ENCODE results near the gene THSD7B.
"Not testable (repeated sequence)": the region's sequence is repeated elsewhere in the genome, so short reads cannot be mapped to it uniquely, and the experiment has no call there.

THSD7B gene

DNA sequence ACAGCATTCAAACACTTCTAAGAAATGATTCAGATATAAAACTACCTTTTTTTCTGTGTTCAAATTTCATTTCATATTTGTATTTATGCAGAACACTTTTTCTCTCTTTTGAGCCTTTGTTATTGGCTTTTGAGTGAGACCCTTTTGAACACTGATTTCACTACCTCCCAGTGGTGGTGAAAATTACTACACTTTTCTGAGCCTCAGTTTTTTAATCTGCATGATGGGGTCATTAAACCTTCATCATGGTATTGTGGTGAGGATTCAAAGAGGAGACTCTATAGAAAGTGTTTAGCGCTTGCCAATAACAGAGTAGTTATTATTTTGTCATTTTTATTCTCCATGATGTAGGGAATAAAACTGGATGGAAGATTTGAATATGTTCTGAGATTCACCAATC lies 169.8 kb downstream of the THSD7B start:
- DNase-seq (ENCODE audit: low read depth, low spot score): no peak

- DNase-seq (ENCODE audit: low read depth, low spot score): no peak
Observed at GRCh38 chr2:136956050-136956449, 190.7 kb downstream of the THSD7B start.

GRCh38 chr2:136957044-136957443 lies 191.7 kb downstream of the THSD7B start:
- no peak for DNase-seq (ENCODE audit: low read depth, low spot score)

DNA sequence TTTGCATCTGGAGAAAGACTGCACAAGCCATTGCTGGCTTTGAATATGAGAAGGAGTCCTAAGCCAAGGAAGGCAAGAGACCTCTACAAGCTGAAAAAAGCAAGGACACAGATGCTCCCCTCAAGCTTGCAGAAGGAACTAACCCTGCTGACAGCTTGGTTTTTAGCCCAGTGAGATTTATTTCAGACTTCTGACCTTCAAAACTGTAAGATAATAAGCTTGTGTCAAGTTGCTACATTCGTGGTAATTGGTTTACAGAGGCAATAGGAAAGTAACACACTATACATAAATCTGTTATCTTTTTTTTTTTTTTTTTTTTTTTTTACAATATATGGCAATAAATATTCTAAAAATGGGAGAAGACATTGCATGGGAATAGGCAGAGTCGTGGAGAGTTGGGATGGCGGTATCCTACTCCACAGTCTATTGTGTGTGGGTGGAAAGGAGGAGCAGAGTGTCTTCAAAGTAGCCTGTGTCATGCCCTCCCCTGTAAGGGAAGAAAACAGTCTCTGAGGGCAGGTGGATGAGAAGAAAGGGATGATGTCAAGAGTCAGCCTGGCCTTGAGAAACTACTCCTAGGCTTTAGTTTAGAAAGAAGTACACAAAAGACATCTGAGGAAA lies 196.9 kb downstream of the THSD7B start:
- DNase-seq (ENCODE audit: low read depth, low spot score): no peak

GRCh38 chr2:136966485-136966884 lies 201.1 kb downstream of the THSD7B start:
- no peak for DNase-seq (ENCODE audit: low read depth, low spot score)

- DNase-seq (ENCODE audit: low read depth, low spot score): no peak
Observed at GRCh38 chr2:136980303-136980702, 215.0 kb downstream of the THSD7B start.

DNA sequence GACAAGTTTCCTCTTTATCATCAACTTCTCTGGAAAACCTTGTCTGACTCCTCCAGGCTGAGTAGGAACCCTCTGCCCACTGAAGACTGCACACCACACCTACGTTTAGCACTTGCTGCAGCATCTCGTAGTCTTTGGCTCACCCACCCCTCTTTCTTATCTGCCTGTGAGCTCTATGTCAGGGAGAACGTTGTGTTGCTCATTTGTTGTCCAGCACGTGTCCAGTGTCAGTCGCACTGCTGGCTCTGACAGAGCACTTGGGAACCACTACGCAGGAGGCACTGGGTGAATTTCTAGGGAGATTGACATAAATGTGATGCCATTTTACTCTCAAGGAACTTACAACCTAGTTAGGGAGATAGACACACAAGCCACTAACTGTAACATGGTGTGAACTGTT lies 216.3 kb downstream of the THSD7B start:
- DNase-seq (ENCODE audit: low read depth, low spot score): not testable (repeated sequence)

DNA sequence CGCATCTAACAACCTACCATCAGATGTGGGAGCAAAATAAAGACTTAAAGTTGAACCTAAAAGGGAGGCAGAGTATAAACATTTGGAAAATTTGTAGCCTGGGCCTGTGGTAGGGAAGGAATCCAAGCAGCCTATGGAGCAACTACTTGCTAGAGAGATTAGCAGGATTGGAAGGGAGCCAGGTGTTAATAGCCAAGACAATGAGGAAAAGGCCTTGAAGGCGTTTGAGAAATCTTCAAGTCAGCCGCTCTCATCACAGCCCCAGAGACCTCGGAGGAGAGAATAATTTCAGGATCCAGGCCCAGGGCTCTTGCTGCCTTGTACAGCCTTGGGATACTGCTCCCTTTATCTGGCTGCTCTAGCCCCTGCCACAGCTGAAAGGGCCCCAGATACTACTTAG lies 219.7 kb downstream of the THSD7B start:
- no peak for DNase-seq (ENCODE audit: low read depth, low spot score)

GRCh38 chr2:136986605-136987221 lies 221.4 kb downstream of the THSD7B start:
- DNase-seq (ENCODE audit: low read depth, low spot score): no peak

GRCh38 chr2:136990316-136990715 lies 225.0 kb downstream of the THSD7B start:
- no peak for DNase-seq (ENCODE audit: low read depth, low spot score)

DNA sequence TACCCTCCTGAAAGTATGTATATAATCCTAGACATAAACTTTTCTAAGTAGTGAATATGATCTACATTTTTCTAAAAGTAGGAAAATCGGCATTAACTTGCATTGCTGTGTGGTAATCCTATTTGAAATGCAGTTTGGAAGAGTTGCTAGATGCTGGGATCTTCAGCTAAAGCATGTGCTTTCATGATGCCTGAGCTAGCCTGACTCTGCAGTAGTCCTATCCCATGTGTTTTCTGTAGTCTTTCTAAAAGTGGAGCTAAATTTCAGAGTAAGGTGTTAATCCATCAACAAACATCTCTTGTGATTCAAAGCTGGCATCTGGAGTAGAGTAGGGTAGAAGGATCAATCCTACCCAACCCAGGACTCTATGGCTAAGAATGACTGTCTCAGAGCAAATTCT lies 229.4 kb downstream of the THSD7B start:
- DNase-seq (ENCODE audit: low read depth, low spot score): no peak

GRCh38 chr2:136997557-136997956 lies 232.2 kb downstream of the THSD7B start:
- DNase-seq (ENCODE audit: low read depth, low spot score): no peak

DNA sequence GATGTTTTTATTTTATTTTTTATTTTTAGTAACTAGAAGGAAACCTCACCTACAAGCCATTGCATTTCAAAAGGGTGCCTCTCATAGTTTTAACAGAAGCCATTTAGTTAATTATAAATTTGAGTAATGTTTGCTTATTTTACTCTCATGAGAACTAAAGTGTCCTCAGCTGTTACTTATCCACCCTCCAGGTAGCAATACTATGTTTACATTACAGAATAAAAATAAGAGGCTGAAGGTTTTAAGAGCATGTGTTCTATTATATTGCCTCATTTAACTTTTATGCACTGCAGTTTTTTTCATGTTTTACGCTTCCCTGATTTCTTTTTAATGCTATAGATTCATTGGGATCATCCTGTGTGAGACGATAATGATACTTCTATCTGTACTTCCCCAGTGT lies 235.5 kb downstream of the THSD7B start:
- DNase-seq (ENCODE audit: low read depth, low spot score): no peak

DNA sequence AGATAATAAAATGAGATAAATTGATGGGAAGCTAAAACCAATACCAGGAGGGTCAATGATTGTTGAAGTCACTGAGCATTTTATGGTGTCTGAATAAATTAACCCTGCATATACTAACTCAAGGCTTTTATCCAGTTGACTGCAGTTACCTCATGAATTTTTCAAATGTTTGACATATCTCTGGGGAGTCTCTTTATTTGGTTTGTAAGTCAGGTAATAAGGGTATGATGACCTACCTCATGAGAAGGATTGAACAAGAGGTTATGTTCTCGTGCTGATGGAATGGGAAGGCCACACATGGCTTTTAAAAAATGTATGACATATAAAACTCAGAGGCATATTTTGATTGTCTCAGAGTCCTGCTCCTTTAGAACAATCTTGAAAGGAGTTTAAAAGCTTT lies 237.6 kb downstream of the THSD7B start:
- DNase-seq (ENCODE audit: low read depth, low spot score): no peak

DNA sequence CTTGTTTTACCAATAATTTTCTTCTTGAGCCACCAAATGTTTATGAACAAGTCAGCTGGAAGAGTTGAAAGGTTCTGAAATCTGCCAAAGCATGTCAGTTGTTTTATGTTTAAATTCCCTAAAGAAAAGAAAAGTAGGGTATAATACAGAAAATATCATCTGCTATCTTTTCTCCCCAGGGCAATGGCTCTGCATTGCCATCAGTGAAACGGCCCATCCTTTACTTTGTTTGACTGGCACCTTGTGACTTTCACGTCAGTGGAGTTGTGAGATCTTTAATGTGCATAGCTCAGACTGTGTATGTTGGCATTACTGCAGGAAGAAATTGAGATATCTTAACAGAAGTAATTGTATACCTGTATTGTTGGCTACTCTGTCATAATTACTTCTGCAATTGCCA lies 239.9 kb downstream of the THSD7B start:
- no peak for DNase-seq (ENCODE audit: low read depth, low spot score)

GRCh38 chr2:137007938-137008337 lies 242.6 kb downstream of the THSD7B start:
- no peak for DNase-seq (ENCODE audit: low read depth, low spot score)

DNA sequence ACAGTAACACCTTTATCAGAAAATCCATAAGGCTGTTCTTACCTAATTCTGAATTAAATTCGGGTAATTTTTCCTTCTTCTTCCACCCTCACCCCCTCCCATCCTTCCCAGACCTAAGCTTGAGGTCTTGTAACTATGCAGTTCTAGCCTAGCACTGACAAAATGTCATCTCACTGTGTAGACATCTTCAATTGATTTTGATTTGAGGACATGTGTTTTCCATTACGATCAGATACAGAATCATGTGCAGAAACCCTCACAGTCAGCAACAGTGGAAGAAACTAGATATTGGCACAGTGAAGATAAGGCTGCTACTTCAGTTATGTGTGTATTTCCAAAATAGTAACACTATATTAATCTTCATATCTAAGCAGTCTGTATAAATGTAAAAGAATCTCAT lies 244.6 kb downstream of the THSD7B start:
- no peak for DNase-seq (ENCODE audit: low read depth, low spot score)

DNA sequence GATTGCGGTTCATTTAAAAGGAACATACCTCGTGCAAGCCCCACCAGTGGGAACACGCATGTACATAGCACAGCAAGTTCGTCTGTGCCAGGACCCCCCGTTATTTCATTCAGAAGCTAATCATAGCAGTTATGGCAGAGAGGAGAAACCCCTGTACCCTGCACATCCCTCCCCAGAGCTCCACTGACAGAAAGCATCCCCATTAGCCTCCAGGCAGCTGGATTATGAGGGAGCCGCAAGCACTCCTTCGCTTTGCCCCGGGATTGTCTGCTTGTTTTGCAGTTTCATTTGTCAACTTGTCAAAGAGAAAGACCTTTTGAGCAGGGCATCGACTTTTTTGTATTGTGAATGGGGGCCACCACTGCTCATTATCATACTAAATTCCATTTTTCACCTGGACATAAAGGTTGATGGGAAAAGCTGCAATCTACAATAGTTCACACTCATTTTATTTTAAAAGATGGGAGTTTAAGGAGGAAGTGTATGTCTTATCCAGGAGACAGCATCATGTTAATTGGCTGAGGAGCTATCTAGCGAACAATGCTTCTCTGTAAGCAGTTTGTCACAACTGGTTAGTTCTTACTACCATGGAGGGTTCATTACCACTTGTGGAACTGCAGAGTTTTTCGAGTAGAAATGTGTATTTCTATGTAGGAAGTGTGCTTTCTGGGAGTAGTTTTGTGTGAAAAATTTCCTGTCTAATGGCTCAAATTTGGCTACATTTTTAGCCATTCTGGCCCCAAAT lies 255.3 kb downstream of the THSD7B start:
- DNase-seq (ENCODE audit: low read depth, low spot score): no peak

GRCh38 chr2:137021763-137022162 lies 256.4 kb downstream of the THSD7B start:
- no peak for DNase-seq (ENCODE audit: low read depth, low spot score)

DNA sequence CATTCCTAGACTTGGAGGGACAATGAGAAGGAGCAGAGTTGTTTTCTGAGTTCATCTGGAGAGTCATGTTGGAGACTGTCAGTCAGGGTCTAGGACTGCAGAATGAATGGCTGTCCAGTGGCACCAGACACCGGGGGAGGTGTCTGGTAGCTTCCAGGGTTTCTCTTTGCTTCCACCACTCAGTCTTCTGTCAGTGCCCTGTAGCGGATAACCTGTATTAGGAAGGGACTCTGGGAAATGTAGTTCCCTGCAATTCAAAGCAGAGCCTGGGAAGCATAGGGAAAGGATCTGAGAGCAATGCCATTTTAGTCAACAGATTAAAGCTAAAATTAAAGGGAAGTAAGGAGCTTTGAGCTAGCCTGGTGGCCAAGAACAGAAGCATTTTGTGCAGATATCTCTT lies 257.9 kb downstream of the THSD7B start:
- no peak for DNase-seq (ENCODE audit: low read depth, low spot score)

DNA sequence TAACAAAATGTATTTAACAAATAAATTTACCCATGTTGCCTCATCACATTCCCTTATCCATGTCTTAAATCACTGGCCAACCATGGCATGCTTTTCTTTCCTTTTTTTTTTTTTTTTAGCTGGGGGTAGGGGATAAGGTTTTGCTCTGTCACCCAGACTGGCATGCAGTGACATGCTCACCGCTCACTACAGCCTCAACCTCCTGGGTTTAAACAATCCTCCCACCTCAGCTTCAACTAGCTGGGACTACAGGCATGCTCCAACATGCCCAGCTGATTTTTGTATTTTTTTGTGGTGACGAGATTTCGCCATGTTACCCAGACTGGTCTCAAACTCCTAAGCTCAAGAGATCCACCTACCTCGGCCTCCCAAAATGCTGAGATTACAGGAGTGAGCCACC lies 266.4 kb downstream of the THSD7B start:
- DNase-seq (ENCODE audit: low read depth, low spot score): no peak

DNA sequence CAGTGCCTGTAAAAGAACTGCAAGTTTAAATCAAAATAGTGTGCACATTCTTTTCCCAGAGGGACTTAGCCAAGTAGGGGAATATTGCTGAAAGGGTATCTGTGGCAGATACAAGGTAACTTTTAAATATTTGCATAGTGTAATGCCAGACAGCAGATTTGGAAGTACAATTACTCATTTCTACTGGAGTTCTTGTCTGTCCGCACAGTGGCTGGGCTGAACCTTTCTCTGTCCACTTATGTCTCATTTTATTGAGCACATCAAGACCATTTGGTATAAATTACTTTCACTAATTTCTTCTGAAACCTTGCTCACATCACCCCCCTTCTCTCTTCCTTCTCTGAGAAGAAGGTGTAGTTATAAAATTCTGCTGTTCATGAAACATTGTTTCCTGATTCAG lies 271.3 kb downstream of the THSD7B start:
- no peak for DNase-seq (ENCODE audit: low read depth, low spot score)

DNA sequence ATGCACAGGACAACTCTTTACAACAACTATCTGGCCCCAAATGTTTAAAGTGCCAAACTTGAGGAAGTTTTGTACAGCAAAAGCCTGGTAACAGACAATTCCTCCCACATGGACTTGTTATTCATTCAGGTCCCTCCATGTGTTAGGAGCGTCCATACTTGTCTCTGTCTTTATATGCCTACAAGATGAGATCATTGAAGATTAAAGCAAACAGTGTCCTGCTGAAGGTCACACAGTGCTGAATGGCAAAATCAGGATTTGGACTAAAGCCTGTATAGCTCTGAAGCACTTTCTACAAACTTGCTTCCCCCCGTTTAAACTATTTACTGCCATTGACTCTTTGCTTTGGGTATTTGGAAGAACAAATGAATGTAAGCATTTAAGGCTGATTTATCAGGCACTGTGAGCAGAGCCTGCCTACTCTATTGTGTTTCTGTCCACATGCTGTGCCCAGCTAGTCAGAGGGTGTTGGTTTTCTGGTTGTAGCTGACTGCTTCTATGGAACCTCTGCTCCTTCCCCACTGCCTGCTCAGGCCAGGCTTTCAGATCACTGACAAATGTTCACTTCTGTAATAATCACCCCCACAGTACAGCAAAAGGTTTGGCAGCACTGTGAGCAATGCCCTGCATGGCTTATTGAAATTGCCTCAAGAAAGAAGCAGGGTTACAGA lies 274.3 kb downstream of the THSD7B start:
- no peak for DNase-seq (ENCODE audit: low read depth, low spot score)

Measured in brain pericyte (primary cell).